Measurements from ENCODE around the gene PAK6.

PAK6 gene

DNA sequence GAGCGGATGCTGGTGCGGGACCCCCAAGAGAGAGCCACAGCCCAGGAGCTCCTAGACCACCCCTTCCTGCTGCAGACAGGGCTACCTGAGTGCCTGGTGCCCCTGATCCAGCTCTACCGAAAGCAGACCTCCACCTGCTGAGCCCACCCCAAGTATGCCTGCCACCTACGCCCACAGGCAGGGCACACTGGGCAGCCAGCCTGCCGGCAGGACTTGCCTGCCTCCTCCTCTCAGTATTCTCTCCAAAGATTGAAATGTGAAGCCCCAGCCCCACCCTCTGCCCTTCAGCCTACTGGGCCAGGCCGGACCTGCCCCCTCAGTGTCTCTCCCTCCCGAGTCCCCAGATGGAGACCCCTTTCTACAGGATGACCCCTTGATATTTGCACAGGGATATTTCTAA, 37.1 kb downstream of the PAK6 start:
- no peak overlapping the region for H3K27ac ChIP-seq (ENCODE audit: low read depth, low read length)
- no peak overlapping the region for H3K4me3 ChIP-seq (ENCODE audit: low read depth in 1 of 2, low read length in 2 of 2)
- H3K36me3 ChIP-seq (ENCODE audit: control insufficient read depth in 1 of 2, insufficient read depth in 2 of 2, low read length in 2 of 2): no peaks in the 10 kb centered on the region
- H3K27me3 ChIP-seq (ENCODE audit: control insufficient read depth in 1 of 2, insufficient read depth in 2 of 2, low read length in 2 of 2): peaks cover 27 to 29% of the 10 kb centered on the region in 2 donors
- no peak overlapping the region for H3K9ac ChIP-seq (ENCODE audit: low read depth in 1 of 2, low read length in 2 of 2)
- no peaks in the 10 kb centered on the region for H3K9me3 ChIP-seq (ENCODE audit: control insufficient read depth in 1 of 2, low read length in 2 of 2)
- peaks cover 4 to 11% of the 10 kb centered on the region in 2 donors for H3K4me1 ChIP-seq (ENCODE audit: control insufficient read depth in 1 of 2, insufficient read depth in 2 of 2, low read length in 2 of 2)

DNA sequence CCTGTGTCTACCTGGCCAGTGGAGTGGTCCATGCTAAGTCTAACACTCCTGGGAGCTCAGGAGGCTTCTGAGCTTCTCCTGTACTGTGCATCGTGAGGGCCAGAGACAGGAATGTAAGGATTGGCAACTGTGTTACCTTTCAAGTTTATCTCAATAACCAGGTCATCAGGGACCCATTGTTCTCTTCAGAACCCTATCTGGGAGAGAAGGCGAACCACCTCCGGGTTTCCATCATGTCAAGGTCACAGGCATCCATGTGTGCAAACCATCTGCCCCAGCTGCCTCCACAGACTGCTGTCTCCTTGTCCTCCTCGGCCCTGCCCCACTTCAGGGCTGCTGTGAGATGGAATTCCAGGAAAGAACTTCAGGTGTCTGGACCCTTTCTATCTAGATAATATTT, 38.1 kb downstream of the PAK6 start:
- no peak overlapping the region for H3K27ac ChIP-seq (ENCODE audit: low read depth, low read length)
- H3K4me3 ChIP-seq (ENCODE audit: low read depth in 1 of 2, low read length in 2 of 2): no peak overlapping the region
- H3K27me3 ChIP-seq (ENCODE audit: control insufficient read depth in 1 of 2, insufficient read depth in 2 of 2, low read length in 2 of 2): peaks cover 34 to 39% of the 10 kb centered on the region in 2 donors
- H3K9me3 ChIP-seq (ENCODE audit: control insufficient read depth in 1 of 2, low read length in 2 of 2): no peaks in the 10 kb centered on the region
- H3K9ac ChIP-seq (ENCODE audit: low read depth in 1 of 2, low read length in 2 of 2): no peak overlapping the region
- no peaks in the 10 kb centered on the region for H3K36me3 ChIP-seq (ENCODE audit: control insufficient read depth in 1 of 2, insufficient read depth in 2 of 2, low read length in 2 of 2)
- H3K4me1 ChIP-seq (ENCODE audit: control insufficient read depth in 1 of 2, insufficient read depth in 2 of 2, low read length in 2 of 2): peaks cover 4 to 11% of the 10 kb centered on the region in 2 donors

- Histone ChIP-seq H3K27ac (ENCODE audit: low read depth, low read length) (no peak overlapping the region), H3K9ac (ENCODE audit: low read depth in 1 of 2, low read length in 2 of 2) (no peak overlapping the region), H3K27me3 (ENCODE audit: control insufficient read depth in 1 of 2, insufficient read depth in 2 of 2, low read length in 2 of 2) (peaks cover 40% of the 10 kb centered on the region in 2 donors), H3K4me3 (ENCODE audit: low read depth in 1 of 2, low read length in 2 of 2) (no peak overlapping the region), H3K4me1 (ENCODE audit: control insufficient read depth in 1 of 2, insufficient read depth in 2 of 2, low read length in 2 of 2) (peaks cover 4 to 11% of the 10 kb centered on the region in 2 donors), H3K9me3 (ENCODE audit: control insufficient read depth in 1 of 2, low read length in 2 of 2) (no peaks in the 10 kb centered on the region), H3K36me3 (ENCODE audit: control insufficient read depth in 1 of 2, insufficient read depth in 2 of 2, low read length in 2 of 2) (no peaks in the 10 kb centered on the region)
Observed at GRCh38 chr15:40277471-40277870, 38.6 kb downstream of the PAK6 start.

- Histone ChIP-seq H3K36me3 (ENCODE audit: control insufficient read depth in 1 of 2, insufficient read depth in 2 of 2, low read length in 2 of 2) (no peaks in the 10 kb centered on the region), H3K27me3 (ENCODE audit: control insufficient read depth in 1 of 2, insufficient read depth in 2 of 2, low read length in 2 of 2) (peaks cover 40 to 45% of the 10 kb centered on the region in 2 donors)
Observed at GRCh38 chr15:40278026-40278425, 39.2 kb downstream of the PAK6 start.

GRCh38 chr15:40279437-40280141, 40.7 kb downstream of the PAK6 start:
- Histone ChIP-seq H3K36me3 (ENCODE audit: control insufficient read depth in 1 of 2, insufficient read depth in 2 of 2, low read length in 2 of 2) (no peaks in the 10 kb centered on the region), H3K27ac (ENCODE audit: low read depth, low read length) (no peak overlapping the region), H3K4me3 (ENCODE audit: low read depth in 1 of 2, low read length in 2 of 2) (peak overlapping the region in 1 of 2 donors; percentile 46), H3K27me3 (ENCODE audit: control insufficient read depth in 1 of 2, insufficient read depth in 2 of 2, low read length in 2 of 2) (peaks cover 50 to 58% of the 10 kb centered on the region in 2 donors), H3K4me1 (ENCODE audit: control insufficient read depth in 1 of 2, insufficient read depth in 2 of 2, low read length in 2 of 2) (peaks cover 4 to 11% of the 10 kb centered on the region in 2 donors), H3K9me3 (ENCODE audit: control insufficient read depth in 1 of 2, low read length in 2 of 2) (no peaks in the 10 kb centered on the region), H3K9ac (ENCODE audit: low read depth in 1 of 2, low read length in 2 of 2) (no peak overlapping the region)

More at GRCh38 chr15:40278026-40278425, 39.2 kb downstream of the PAK6 start:
- H3K4me1 ChIP-seq (ENCODE audit: control insufficient read depth in 1 of 2, insufficient read depth in 2 of 2, low read length in 2 of 2): peaks cover 4 to 11% of the 10 kb centered on the region in 2 donors
- no peak overlapping the region for H3K27ac ChIP-seq (ENCODE audit: low read depth, low read length)
- H3K4me3 ChIP-seq (ENCODE audit: low read depth in 1 of 2, low read length in 2 of 2): no peak overlapping the region
- no peaks in the 10 kb centered on the region for H3K9me3 ChIP-seq (ENCODE audit: control insufficient read depth in 1 of 2, low read length in 2 of 2)
- no peak overlapping the region for H3K9ac ChIP-seq (ENCODE audit: low read depth in 1 of 2, low read length in 2 of 2)

- H3K9ac ChIP-seq (ENCODE audit: low read depth in 1 of 2, low read length in 2 of 2): no peak overlapping the region
- H3K4me3 ChIP-seq (ENCODE audit: low read depth in 1 of 2, low read length in 2 of 2): no peak overlapping the region
- no peak overlapping the region for H3K27ac ChIP-seq (ENCODE audit: low read depth, low read length)
- H3K36me3 ChIP-seq (ENCODE audit: control insufficient read depth in 1 of 2, insufficient read depth in 2 of 2, low read length in 2 of 2): no peaks in the 10 kb centered on the region
- peaks cover 50 to 65% of the 10 kb centered on the region in 2 donors for H3K27me3 ChIP-seq (ENCODE audit: control insufficient read depth in 1 of 2, insufficient read depth in 2 of 2, low read length in 2 of 2)
- H3K4me1 ChIP-seq (ENCODE audit: control insufficient read depth in 1 of 2, insufficient read depth in 2 of 2, low read length in 2 of 2): peaks cover 4 to 11% of the 10 kb centered on the region in 2 donors
- H3K9me3 ChIP-seq (ENCODE audit: control insufficient read depth in 1 of 2, low read length in 2 of 2): no peaks in the 10 kb centered on the region
Observed at GRCh38 chr15:40280260-40281056, 41.6 kb downstream of the PAK6 start.

DNA sequence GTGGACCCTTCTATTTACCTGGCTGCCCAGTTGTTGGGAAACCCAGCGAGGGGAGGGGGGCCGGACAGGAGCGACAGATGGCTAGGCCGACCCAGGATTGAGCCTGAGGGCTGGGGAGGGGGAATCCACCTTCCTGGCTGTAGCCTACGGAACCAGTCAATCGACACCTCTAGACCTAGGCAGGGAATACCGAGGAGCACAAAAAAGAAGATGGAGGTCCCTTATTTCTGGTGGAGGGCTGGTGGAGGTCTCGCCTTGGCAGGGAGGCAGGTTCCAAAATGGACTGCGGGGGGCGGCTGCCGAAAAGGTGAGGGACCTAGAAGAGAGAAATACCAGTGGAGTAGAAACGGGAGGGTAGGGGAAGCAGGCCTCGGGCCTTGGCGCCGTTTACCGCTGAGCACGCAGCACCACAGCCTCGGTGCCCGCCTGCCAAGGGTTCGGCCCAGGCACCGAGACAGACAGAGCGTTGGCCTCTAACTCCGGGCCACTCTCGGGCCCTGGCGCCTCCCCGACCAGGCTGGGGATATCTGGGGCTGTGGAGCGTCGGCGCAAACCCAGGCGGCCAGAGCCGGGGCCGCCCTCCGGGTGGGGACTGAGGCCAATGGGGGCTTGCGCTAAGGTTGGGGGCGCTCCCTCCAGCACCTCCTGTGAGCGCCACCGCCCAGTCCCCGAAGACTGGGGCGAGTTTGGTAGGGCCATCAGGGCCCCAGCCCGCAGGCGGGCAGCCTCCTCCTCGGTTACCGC, 42.4 kb downstream of the PAK6 start:
- Histone ChIP-seq H3K27ac (ENCODE audit: low read depth, low read length) (no peak overlapping the region), H3K4me1 (ENCODE audit: control insufficient read depth in 1 of 2, insufficient read depth in 2 of 2, low read length in 2 of 2) (peaks cover 4 to 11% of the 10 kb centered on the region in 2 donors), H3K27me3 (ENCODE audit: control insufficient read depth in 1 of 2, insufficient read depth in 2 of 2, low read length in 2 of 2) (peaks cover 50 to 65% of the 10 kb centered on the region in 2 donors), H3K4me3 (ENCODE audit: low read depth in 1 of 2, low read length in 2 of 2) (no peak overlapping the region), H3K36me3 (ENCODE audit: control insufficient read depth in 1 of 2, insufficient read depth in 2 of 2, low read length in 2 of 2) (no peaks in the 10 kb centered on the region), H3K9ac (ENCODE audit: low read depth in 1 of 2, low read length in 2 of 2) (no peak overlapping the region), H3K9me3 (ENCODE audit: control insufficient read depth in 1 of 2, low read length in 2 of 2) (no peaks in the 10 kb centered on the region)

- Histone ChIP-seq H3K4me1 (ENCODE audit: control insufficient read depth in 1 of 2, insufficient read depth in 2 of 2, low read length in 2 of 2) (peaks cover 4 to 11% of the 10 kb centered on the region in 2 donors), H3K27me3 (ENCODE audit: control insufficient read depth in 1 of 2, insufficient read depth in 2 of 2, low read length in 2 of 2) (peaks cover 53 to 65% of the 10 kb centered on the region in 2 donors), H3K27ac (ENCODE audit: low read depth, low read length) (no peak overlapping the region), H3K4me3 (ENCODE audit: low read depth in 1 of 2, low read length in 2 of 2) (peak overlapping the region in 1 of 2 donors; percentile 65), H3K9me3 (ENCODE audit: control insufficient read depth in 1 of 2, low read length in 2 of 2) (no peaks in the 10 kb centered on the region), H3K9ac (ENCODE audit: low read depth in 1 of 2, low read length in 2 of 2) (no peak overlapping the region), H3K36me3 (ENCODE audit: control insufficient read depth in 1 of 2, insufficient read depth in 2 of 2, low read length in 2 of 2) (no peaks in the 10 kb centered on the region)
Observed at GRCh38 chr15:40281801-40282146, 42.9 kb downstream of the PAK6 start.

DNA sequence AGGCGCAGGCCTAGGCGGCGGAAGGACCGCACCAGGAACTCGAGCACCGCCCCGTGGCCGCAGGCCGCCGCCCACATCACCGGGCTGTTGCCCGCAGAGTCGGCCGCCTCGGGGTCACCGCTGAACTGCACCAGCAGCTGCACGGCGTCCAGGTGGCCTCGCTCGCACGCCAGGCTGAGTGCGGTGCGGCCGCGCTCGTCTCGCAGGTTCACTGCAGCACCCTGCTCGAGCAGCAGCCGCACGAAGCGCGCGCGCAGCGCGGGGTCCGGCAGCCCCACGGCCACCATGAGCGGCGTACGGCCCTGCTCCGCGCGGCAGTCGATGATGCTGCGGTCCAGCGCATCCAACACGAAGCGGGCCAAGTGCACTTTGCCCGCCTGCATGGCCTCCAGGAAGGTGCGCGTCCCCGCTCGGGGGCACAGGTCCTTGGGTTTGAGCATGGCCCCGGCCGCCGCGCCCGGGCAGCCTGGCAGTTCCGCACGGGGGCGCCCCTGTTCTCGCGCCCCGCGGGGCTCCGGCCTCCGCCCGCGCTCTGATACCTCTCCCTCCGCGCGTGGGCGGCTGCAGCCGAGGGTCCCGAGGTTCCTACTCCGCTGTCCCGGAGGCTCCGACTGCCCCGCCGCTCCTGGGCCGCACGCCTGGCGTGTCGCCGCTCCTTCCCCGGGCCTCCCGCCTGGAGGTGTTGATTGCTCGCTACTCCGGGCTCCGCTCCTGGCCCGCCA, 43.4 kb downstream of the PAK6 start:
- Histone ChIP-seq H3K4me3 (ENCODE audit: low read depth in 1 of 2, low read length in 2 of 2) (peak overlapping the region; percentile 50 to 65), H3K27me3 (ENCODE audit: control insufficient read depth in 1 of 2, insufficient read depth in 2 of 2, low read length in 2 of 2) (peaks cover 53 to 65% of the 10 kb centered on the region in 2 donors), H3K4me1 (ENCODE audit: control insufficient read depth in 1 of 2, insufficient read depth in 2 of 2, low read length in 2 of 2) (peaks cover 4 to 11% of the 10 kb centered on the region in 2 donors)

More for the DNA sequence above, 43.4 kb downstream of the PAK6 start:
- no peaks in the 10 kb centered on the region for H3K9me3 ChIP-seq (ENCODE audit: control insufficient read depth in 1 of 2, low read length in 2 of 2)
- no peaks in the 10 kb centered on the region for H3K36me3 ChIP-seq (ENCODE audit: control insufficient read depth in 1 of 2, insufficient read depth in 2 of 2, low read length in 2 of 2)
- no peak overlapping the region for H3K9ac ChIP-seq (ENCODE audit: low read depth in 1 of 2, low read length in 2 of 2)
- H3K27ac ChIP-seq (ENCODE audit: low read depth, low read length): no peak overlapping the region

Data from duodenal mucosa (tissue), 2 donors.